Stimulated activated naive CD4-positive, alpha-beta T cell treated with Interleukin-2 at 50 U/mL for 16 hours (primary cell): ENCODE results near the gene TDRD5.

Experiments
- DNase-seq: peaks from one replicate; lab custom pipeline; 2025; lab: John Stamatoyannopoulos, UW

TDRD5 gene, protein sequence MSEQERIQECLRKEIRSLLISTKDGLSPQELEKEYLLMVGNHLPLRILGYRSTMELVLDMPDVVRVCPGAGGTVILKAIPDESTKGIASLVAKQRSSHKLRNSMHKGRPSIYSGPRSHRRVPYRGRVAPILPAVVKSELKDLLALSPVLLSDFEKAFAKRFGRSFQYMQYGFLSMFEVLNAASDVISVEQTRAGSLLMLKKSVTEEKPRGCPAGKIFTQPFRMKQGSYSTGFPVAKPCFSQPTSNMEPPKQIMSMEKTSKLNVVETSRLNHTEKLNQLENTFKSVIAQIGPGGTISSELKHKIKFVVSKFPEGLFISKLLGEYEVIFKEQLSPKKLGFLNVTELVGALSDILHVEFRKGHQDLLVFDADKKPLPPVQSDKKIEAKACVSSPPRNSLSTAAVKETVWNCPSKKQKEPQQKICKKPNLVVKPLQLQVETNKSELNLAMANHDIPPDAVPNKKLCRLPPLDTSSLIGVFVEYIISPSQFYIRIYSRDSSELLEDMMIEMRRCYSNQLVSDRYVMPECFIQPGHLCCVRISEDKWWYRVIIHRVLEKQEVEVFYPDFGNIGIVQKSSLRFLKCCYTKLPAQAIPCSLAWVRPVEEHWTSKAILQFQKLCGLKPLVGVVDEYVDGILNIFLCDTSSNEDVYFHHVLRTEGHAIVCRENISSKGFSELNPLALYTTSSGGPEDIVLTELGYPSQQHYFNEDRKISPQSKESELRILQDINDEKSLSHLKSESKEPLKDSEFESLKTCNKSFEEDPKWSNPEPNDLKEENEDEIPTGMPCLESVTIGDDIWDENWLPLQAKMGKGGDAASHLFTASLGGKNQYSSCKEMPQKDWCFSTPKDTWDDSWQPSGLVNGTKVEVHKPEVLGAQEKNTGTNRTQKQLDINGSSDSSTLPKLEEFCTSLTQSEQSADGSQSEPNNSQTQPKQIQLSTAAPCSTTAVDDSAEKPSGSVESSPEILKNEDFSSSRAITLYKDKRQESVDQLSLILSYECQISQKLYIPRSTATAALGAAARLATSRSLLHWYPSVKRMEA

DNA sequence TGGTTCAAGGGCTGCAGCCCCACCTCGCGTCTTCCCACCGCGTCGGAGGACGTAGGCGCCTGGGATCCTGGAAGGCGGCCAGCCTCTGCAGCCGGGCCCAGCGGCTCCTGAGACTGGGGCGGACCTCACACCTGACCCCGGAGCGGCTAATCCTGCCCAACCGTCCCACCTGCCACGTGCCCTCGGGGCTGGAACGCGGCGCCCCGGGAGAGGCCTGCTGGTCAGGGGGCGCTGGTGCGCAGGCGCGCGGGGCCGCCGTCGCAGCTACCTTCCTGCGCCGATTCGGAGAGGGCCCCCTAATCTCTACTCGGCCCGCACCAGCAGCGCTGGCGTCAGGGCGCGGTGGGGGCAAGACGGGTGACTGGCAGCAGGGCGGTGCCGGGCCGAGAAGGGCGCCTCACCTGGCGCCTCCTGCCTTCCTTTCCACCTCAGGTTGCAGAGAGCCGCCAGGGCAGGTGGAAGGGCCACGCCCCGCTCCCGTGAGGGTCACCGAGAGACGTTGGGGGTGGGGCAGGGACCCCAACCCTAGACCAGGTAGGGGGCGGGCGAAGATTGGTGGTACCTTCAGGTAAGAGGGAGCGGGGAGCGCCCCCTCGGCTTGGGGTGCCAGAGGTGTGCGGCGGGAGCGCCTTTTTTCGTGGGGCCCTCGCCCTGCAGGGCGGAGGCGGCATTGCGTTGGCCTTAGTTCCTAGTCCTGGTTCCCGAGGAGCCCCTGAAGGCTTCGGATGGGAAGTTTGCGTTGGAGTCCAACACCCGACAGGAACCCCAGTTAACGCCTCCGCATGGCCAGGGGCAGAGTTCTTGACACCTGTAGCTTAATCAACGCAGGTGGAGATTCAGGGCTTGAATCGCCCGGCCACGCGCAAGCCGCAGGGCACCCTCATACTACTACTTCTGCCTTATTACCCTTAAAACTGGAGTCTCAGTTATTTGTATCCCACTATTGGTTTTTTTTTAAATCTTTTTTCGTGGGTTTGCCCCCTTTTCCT, at the start of gene TDRD5:
Gene TDRD5, plus strand, starts transcription at position 241 of the 989 bp plus-strand sequence. CDS start 784 bp downstream, outside the sequence.
- DNase-seq: no peak

DNA sequence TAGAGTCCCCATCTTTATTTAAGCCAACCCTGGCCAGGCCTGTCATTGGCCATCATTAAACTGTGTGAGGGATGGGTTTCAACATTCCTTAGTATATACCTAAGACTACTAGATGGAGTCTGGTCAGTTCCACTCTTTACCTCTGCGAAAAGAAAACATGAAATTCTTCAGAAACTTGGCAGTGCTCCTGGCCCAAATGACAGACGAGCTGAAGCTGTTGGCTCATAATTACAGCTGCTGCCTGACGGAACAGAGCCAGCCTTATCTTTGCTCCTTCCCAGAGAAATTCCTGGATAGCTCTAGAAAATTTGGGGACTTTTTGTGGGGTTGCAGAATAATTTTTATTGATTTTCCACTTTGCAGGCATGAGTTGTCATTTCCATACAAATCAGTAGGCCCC, 46.3 kb upstream of the TDRD5 start:
- no peak for DNase-seq

DNA sequence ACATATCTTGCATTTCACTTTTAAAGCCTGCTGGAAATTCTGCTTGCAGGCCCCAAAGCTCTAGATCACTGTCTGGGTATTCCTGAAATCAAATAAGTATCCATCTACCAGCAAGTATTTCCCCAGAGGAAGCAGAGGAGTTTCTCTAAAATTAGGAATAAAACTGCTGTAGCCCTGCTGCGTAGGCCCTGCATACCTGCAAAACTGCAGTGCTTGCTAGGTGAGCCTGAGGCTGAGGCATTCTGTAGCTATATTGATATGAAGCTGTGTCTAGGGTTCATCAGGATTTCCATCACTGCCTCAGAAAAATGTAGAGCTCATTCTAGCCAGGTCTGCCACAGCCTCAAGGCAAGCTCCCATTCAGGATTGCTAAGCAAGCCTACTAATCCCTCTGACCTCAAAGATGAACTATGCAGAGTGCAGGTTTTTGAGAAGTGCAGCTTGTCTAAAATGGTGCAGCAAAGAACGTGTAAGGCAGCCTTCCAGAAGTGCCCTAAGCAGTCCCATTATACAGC, 44.6 kb upstream of the TDRD5 start:
- DNase-seq: no peak

DNA sequence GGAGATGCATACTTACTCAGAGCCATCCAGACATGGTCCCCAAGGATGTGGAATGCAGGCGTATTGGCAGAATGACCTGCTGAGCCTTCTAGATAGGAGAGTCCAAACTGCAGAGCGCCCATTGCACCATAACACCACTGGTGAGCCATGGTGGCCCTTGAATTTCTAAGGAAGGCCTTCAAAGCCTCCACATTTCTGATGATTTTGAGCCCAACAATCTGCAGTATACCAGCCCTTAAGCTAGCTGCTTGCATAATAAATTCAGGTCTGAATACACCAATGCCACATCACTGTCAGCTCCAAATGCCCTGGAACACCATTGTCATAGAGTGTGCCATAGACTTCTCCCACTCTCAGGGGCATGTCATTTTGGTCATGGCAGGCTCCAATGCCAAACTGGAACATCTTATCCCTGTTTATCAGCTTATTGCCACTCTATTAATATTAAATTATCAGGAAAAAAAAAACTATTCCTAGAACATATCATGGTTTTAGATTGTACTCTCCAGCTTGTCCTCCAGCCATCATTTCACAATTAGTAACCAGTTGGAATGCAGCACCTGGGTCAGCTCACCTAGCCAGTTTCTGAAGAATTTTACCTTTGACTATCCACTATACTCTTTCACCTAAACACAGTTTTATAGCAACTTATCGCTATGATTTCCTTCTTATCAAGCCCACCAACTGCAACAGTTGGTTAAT, 42.8 kb upstream of the TDRD5 start:
- no peak for DNase-seq

DNA sequence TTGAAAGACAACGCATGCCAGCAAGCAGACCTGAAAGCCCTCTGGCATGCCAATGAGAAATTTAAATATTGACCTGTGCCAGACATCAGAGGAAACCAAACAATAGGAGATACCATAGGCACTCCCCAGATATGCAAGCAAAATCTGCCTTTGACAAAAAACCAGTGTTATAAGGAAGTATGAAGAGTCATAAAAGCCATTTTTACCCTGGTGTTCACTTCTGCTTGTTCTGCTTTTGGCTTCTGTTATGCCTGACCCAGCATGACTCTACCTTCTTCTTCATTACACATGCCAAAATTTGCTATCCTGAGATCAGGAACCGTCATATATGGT, 42.3 kb upstream of the TDRD5 start:
- DNase-seq: no peak

DNA sequence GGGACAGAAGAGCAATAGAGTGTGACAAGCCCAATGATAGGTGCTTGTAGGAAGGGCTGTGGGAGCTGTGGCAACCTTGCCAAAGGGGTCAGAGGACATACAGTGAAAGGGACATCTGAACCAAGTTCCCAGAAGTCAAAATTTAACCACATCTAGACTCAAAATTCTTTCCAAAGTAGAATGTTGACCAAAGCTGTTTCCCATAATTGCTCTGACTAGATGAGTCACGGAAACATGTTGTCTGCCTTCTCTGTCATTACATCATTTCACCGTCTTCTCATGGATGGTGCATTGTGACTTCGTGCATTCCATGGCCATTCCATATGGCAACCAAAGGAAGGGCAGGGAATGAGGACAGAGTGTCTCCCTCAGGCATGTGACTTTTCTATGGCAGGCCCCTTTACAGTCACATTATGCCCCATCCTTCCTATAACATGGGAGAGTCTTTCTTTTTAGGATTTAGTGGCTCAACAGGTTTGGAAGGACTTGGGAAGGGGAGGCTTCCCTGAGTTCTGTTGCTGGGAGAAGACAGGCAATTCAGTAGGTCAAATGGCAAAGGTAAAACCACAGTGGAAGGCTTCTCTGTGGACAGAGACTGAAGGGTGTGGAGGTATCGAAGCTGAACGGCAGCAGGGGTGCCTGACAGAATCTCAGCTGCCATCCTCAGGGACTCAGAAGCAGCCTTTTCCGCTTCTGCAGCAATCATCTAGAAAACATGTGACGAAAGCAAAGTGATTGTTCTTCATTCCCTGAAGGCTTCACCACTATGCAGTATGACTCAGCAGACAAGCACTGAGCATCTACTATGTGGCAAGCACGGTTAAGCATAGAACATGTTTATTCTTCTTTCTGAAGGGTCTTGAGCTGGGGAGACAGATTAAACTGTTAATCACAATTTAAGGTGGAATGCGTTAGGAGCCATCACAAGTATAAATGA, 40.6 kb upstream of the TDRD5 start:
- DNase-seq: no peak

DNA sequence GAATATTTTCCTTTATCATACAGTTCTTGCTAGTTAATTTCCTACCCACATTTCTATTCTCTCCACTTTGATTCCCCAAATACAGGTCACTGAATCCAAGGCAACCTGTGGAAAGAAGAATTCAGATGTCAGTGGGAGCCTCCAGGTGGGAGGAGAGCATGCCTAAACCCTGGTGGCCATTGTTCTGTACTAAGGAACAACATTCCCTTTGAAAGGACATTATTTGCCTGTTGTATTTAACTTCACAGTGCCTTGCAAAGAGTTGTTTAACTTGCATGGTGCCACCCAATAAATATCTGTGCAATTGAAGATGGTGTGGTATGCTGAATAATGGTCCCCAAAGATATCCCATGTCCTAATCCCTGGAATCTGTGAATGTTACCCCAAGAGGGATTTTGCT, 37.2 kb upstream of the TDRD5 start:
- no peak for DNase-seq

DNA sequence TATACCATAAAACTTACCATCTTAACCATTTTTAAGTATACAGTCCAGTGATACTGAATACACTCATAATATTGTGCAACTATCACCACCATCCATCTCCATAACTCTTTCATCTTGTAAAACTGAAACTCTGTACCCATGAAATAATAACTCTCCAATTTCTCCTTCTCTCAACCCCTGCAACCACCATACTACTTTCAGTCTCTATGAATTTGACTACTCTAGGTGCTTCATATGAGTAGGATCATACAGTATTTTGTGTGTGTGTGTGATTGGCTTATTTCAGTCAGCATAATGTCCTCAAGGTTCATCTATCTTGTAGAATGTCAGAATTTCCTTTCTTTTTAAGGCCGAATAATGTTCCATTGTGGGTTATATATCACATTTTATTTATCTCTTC, 33.6 kb upstream of the TDRD5 start:
- DNase-seq: no peak

DNA sequence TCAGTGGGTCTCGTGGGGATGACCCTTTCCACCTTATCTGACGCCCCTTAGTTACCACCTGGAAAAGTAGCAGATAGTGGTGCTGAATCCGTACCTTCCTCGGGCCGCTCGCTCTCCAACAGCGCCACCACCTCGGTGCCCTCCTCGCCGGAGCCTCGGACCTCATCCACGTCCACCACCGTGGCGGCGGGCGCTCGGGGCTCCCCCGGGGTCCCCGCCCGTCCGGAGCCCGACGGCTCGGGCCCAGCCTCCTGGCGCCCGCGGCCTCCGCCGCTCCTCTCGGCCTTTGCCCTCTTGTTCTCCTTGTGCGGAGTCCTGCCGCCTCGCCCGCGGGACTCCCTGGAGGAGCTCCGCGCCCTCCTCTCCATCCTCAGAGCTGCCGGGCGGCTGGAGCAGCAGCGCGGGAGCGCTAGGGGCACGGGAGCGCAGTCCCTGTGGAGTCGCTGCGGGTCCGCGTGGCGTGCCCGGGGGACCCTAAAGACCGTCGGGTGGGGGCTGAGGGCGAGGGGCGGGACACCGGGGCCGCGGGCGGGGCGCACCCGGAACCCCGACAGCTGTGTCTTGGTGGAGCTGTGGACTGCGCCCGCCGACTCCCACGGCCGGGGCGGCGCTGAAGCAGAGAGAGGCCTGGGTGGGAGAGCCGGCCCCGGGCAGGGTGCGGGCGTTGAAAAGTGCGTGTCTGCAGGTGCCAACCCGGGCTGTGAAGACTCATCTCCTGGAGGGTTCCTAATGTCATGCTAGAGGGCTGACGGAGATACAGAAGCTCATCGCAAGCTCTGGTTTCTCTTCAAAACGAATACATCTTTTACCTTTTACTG, 15.9 kb upstream of the TDRD5 start, which contains the start of gene NPHS2:
Gene NPHS2, minus strand, starts transcription at position 452 of the 818 bp plus-strand sequence. Its CDS starts 84 bp downstream, at position 368.
- no peak for DNase-seq

DNA sequence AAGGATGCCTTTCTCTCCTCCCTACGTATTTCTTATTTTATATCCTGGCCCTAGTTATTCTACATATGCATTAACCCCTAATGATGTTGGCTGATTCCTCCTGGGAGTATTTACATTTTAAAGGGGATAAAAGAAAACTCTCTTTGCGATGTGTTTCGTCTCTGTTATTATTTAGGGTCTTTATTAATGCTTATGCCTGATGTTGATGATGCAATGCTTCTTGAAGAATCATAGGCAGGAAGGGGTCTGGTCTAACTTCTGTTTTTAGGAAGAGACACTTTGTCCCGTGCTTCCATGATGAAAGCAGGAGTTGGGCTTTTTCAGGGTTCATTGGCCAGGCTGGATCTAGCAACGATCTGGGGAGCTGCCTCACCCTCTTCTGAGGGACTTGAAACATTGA, 15.1 kb upstream of the TDRD5 start:
- DNase-seq: no peak

DNA sequence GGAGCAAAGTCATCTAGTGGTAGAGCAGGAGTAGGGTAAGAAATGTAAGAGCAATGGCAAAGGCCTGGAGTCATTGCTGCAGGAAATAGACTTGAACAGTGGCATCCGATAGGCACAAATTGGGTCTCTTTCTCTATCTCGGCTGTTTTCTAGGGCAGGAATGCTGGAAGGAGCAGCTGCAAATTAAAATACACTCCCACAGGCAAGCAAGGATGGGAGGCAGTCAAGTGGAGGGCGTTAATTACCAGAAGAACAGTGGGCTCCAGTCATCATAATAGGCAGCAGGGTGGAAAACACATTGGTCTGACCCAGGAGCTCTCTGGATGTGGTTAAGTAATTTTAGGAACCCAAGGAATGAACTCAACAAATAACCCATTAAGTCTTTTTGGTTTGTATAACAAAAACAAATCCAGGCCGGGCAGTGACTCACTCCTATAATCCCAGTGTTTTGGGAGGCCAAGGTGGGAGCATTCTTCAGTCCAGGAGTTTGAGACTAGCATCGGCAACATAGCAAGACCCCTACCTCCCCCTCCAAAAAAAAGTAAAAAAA, 7.8 kb upstream of the TDRD5 start:
- no peak for DNase-seq

DNA sequence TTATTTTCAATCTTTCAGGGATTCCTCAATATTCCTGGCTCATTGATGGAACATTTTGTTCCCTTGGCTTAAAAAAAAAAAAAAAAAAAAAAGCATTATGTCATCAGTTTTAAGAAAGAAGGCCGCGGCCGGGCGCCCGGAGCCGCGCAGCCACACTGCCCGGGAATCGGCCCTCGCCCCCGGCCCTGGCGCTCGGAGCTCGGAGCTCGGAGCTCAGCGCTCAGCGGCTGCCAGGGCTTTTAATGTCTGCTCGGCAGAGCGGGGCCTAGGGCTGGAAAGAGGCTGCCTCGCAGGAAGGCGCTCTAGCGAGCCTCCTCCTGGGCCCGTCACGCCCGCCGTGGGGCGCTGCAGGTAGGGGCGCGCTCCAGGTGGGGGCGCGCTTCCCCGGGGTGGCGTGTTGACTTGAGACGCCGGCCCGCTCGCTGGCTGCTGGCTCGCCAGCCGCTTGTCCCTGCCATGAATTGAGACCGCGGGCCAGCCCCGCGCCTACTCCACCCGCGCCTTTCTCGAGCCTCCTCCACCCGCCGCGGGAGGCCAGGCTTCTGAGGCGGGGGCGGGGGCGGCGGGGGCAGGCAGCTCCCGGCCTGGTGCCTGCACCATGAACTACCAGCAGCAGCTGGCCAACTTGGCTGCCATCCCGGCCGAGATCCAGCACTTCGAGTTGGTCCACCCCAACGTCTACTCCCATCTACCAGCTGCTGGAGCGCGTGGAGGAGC, 5.4 kb upstream of the TDRD5 start:
- no peak for DNase-seq

DNA sequence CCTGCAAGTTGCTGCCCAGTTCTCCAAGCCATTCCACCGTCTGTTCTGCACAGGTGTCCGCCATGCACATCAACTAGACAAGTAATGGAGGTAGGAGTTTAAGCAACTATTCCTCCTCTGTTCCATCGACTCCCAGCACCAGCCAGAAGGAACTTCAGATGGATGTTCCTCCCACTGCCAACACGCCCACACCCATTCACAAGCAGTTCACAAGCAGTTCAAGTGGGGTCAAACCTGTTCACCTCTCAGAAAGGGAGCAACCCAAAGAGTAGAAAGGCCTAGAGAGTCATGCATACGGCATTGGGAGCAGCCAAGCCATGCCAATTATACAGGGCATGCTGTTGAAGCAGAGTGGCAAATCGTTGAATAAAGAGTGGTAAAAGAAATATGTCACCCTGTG, 4.3 kb upstream of the TDRD5 start:
- DNase-seq: no peak

DNA sequence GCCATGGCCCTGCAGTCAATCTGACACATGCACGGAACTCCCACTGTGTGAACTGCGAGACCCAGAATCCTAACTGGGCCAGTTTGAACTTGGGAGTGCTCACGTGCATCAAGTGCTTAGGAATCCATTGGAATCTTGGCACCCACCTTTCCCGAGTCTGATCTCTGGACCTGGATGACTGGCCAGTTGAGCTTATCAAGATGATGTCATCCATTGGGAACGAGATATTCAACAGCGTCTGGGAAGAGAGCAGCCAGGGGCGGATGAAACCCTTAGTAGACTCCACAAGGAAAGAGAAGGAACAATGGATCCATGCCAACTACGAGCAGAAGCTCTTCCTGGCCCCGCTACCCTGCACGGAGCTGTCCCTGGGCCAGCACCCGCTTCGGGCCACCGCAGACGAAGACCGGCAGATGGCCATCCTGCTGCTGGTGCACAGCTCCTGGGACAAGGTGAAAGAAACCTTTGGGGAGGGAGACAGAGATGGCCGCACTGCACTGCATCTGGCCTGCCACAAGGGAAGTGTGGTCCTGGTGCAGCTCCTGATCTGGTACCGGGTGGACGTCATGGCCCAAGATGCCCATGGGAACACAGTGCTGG, 3.1 kb upstream of the TDRD5 start:
- no peak for DNase-seq

DNA sequence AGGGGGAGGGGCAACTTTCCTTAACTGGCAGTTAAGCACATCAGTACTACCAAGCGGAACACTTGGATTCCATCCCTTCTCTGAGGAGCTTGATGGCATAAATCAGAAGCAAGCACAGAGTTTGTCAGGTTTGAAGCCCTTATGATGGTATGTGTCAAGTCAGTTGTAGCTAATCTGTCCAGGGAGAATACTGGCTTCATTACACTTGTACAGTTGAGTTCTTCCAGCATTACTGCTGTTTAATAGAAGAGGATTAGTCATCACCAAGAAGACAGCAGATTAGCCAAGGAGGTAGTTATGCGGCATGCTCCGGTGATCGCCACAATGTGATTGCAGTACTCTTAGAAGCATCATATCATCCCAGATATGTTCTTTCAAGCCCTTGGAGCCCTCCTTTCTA, 2.1 kb upstream of the TDRD5 start:
- DNase-seq: no peak

DNA sequence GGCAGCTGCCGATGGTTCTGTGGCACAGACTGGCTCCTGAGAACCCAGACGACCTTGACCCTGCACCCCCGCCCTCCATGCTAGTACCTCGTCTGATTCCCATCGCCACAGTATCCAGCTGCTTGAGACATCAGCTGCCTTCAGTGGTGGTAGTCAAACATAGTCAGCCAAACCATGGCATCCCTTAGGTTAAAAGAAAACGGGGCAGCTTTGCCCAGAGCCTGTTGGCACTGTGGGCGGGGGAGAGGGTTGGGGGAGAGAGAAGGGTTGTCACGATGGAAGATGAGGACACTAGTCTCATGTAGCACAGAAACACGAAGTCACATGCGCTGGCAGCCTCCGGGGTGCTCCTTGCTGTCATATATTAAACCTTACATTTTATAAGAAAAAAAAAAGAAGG, 961 bp upstream of the TDRD5 start:
- DNase-seq: no peak

DNA sequence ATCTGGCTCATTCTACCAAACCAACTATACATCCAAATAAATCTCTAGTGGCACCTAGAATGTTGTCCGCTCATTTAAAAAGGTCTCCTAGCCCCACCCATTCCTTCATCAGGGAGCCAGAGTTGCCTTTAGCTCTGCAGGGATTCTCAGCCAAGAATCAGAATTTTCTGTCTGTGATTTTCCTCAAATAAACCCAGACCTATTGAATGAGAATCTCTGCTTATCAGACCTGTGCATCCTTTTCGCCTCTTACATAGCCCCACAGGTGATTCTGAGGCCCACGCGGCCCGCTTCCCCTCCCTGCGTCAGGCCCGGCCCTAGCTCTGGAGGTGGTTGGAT, 410 bp upstream of the TDRD5 start:
- no peak for DNase-seq

DNA sequence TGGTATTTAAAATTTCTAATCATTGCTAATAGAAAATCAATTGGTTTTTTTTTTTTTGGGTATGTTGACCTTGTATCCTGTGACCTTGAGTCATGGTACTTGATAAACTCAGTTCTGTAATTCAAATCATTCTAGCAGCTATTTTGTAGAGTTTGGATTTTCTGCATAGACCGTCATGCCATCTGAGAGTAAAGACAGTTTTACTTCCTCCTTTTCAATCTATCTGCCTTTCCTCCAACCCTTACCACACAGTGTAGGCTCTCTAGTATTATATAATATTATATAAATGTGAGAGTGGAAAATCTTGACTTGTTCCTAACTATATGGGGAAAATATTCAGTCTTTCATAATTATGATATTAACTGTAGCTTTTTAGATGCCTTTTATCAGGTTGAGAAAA, 7.0 kb downstream of the TDRD5 start:
- DNase-seq: no peak
